IPS DF 6.9 (cell line): Measurements from ENCODE around the gene OR7C1.

Experiments
- DNase-seq: peaks from one replicate; pipeline ENCODE4 v3.0.0-alpha.2; 2013; ENCODE audit warnings: low read depth, low spot score
- H3K27ac ChIP-seq: one replicate; pipeline ENCODE4 v1.5.1; 2013; ENCODE audit warnings: low read length, control low read depth
- H3K27me3 ChIP-seq: 2 replicates; pipeline ENCODE4 v1.6.1; 2013; ENCODE audit warnings: mild to moderate bottlenecking, low read length; ENCODE audit not compliant: control insufficient read depth, insufficient read depth
- H3K36me3 ChIP-seq: 2 replicates; pipeline ENCODE4 v1.6.1; 2013; ENCODE audit warnings: low read length; ENCODE audit not compliant: control insufficient read depth, insufficient read depth
- H3K4me1 ChIP-seq: 2 replicates; pipeline ENCODE4 v1.6.1; 2013; ENCODE audit warnings: low read length; ENCODE audit not compliant: control insufficient read depth, insufficient read depth
- H3K4me3 ChIP-seq: 2 replicates; pipeline ENCODE4 v1.5.1; 2013; ENCODE audit warnings: mild to moderate bottlenecking, low read length
- H3K9me3 ChIP-seq: 2 replicates; pipeline ENCODE4 v1.6.1; 2013; ENCODE audit warnings: low read length, inconsistent platforms; ENCODE audit not compliant: control insufficient read depth, insufficient read depth
- WGBS: extraction: QIAGEN DNeasy Blood & Tissue Kit; methylation state at CpG from one replicate; pipeline ENCODE4 v1.1.7; 2013; ENCODE audit warnings: mixed read lengths, missing lambda C conversion rate; ENCODE audit not compliant: insufficient read length, insufficient coverage; 5-methylcytosine and 5-hydroxymethylcytosine counted together

Gene OR7C1

DNA sequence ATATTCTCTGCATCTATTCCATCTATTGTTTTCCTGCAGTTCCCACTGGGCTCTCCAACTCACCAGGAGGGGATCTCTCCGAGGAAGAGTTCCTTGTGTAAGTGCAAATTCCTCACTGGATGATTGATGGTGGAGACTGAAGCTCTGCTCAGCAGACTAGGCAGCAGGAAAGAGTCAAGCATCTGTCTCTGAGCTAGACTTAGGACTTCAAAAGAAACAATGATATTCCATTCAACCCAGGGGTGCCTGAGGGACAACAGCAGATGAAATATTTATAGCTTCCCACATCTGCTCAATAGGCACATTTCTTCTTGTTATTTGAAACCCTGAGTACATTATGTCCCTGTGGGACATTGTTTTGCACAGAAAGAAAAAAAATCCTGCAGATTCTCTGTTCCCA is at the start of gene OR7C1, which contains the start of gene OR7A5:
Gene OR7C1, minus strand, starts transcription at position 175 of the 400 bp plus-strand sequence. CDS start 35,049 bp downstream, outside the sequence.
Gene OR7A5, minus strand, starts transcription at position 175 of the 400 bp plus-strand sequence. CDS start 6,944 bp downstream, outside the sequence.
- H3K27me3 ChIP-seq, result no peaks in the 10 kb centered on the region
- no peaks in the 10 kb centered on the region for H3K9me3 ChIP-seq
- DNase-seq, result peak; percentile 5
- no peaks in the 10 kb centered on the region for H3K36me3 ChIP-seq
- no CpG with 5 or more reads among the region's 1 CpG for WGBS
- no peak within 1 kb of the TSS for H3K4me3 ChIP-seq
- H3K4me1 ChIP-seq, result no peaks in the 10 kb centered on the region
- no peak within 1 kb of the TSS for H3K27ac ChIP-seq

DNA sequence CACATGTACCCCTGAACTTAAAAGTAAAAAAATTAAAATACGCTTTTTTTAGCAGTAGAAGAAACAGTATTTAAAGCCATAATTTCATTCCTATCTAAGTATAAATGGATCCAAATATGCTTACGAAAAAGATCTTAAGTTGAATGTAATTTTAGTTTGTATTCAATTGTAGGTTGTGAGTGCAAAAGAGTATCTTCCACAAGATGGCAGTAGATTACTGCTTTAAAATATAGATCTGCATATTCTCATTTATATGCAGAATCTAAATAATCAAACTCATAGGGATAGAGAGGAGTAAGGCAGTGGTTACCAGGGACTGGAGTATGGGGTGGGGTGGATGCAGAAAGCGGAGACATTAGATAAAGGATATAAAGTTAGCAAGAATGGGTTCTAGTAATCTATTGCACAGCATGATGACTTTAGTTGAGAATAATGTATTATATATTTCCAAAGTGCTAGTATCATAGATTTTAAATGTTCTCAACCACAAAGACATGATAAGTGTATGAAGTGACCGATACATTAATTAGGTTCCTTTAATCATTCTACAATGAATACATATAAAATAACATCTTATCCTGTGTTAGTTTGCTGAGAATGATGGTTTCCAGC is 36.7 kb upstream of the OR7C1 start:
- DNase-seq, result no peak
- peaks cover 2% of the 10 kb centered on the region; the same call in 1 of the 2 replicates for H3K9me3 ChIP-seq
- no peaks in the 10 kb centered on the region for H3K4me1 ChIP-seq
- H3K36me3 ChIP-seq, result no peaks in the 10 kb centered on the region
- no peaks in the 10 kb centered on the region for H3K27me3 ChIP-seq
- no peak overlapping the region for H3K4me3 ChIP-seq
- H3K27ac ChIP-seq, result no peak overlapping the region
- WGBS, result no CpG with 5 or more reads among the region's 4 CpGs

DNA sequence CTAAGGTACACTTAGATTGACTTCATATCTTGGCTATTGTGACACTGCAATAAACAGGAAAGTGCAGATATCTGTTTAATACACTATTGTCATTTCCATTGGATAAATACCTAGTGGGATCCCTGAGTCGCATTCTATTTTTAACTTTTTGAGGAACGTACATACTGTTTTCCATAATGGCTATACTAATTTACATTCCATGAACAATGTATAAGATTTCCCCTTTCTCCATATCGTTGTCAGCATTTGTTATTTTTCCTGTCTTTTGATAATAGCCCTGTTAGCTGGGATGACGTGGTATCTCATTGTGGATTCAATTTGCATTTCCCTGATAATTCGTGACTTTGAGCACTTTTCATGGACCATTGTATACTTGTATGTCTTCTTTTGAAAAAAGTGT is 33.5 kb upstream of the OR7C1 start:
- Histone ChIP-seq H3K4me3 (no peak overlapping the region), H3K27ac (no peak overlapping the region), H3K4me1 (no peaks in the 10 kb centered on the region), H3K9me3 (peaks cover 2% of the 10 kb centered on the region; the same call in 1 of the 2 replicates), H3K36me3 (no peaks in the 10 kb centered on the region), H3K27me3 (no peaks in the 10 kb centered on the region)
- WGBS, result no CpG with 5 or more reads among the region's 5 CpGs
- no peak for DNase-seq

DNA sequence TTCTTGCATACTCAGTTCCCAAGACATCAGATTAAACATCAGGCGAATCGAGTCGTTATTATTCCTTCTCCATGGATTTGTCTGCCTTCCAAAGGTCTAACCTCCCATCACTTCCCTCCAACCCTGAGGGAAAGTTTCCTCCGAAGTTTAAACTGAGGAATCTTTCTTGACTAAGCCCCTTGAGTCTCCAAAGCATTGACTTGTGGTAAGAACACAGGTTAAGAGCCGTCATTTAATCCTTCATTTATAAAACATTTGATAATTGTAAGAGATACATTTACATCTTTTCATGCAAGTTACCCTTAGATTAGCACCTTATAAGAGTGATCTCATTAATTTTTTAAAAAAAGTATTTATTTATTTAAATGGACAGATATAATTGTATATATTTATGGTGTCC is 13.8 kb upstream of the OR7C1 start, which contains the start of gene OR7A10:
Gene OR7A10, minus strand, starts transcription at position 101 of the 400 bp plus-strand sequence. CDS start 7,045 bp downstream, outside the sequence.
- H3K27me3 ChIP-seq, result no peaks in the 10 kb centered on the region
- no peak for DNase-seq
- H3K4me3 ChIP-seq, result no peak within 1 kb of the TSS
- H3K27ac ChIP-seq, result no peak within 1 kb of the TSS
- H3K4me1 ChIP-seq, result no peaks in the 10 kb centered on the region
- no peaks in the 10 kb centered on the region for H3K36me3 ChIP-seq
- WGBS, result no CpG with 5 or more reads among the region's 5 CpGs
- H3K9me3 ChIP-seq, result no peaks in the 10 kb centered on the region

DNA sequence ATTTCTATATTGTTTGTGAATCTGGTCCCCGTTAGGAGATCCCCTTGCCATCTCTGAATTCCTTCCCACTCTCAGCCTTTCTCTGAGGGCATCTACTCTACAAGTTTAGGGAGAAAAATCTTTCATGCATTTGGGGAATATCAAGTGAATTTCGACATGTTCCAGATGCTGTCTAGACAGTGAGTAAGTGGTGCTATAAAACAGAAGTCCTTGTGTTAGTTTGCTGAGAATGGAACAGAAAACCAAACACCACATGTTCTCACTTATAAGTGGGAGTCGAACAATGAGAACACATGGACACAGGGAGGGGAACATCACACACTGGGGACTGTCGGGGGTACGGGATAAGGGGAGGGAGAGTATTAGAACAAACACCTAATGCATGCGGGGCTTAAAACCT is 8.6 kb upstream of the OR7C1 start:
- no peak for DNase-seq
- WGBS, result no CpG with 5 or more reads among the region's 6 CpGs
- no peak overlapping the region for H3K4me3 ChIP-seq
- H3K27me3 ChIP-seq, result no peaks in the 10 kb centered on the region
- H3K4me1 ChIP-seq, result no peaks in the 10 kb centered on the region
- no peaks in the 10 kb centered on the region for H3K36me3 ChIP-seq
- no peak overlapping the region for H3K27ac ChIP-seq
- no peaks in the 10 kb centered on the region for H3K9me3 ChIP-seq

DNA sequence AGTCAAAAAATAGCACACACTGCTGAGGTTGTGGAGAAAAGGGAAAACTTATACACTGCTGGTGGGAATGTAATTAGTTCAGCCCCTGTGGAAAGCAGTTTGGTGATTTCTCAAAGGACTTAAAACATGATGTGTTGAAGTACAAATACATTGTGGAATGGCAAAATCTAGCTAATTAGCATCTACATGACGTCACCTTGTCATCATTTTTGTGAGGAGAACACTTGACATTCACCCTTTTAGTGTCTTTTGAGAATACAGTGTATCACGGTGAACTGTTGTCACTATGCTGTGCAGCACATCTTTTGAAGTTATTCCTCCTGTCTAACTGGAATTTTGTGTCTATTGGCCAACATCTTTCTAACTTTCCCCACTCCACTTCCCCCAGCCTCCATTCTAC is 8.2 kb upstream of the OR7C1 start:
- WGBS, result no CpG with 5 or more reads among the region's 2 CpGs
- no peaks in the 10 kb centered on the region for H3K4me1 ChIP-seq
- no peak overlapping the region for H3K27ac ChIP-seq
- H3K9me3 ChIP-seq, result no peaks in the 10 kb centered on the region
- no peak for DNase-seq
- H3K4me3 ChIP-seq, result no peak overlapping the region
- no peaks in the 10 kb centered on the region for H3K27me3 ChIP-seq
- no peaks in the 10 kb centered on the region for H3K36me3 ChIP-seq

DNA sequence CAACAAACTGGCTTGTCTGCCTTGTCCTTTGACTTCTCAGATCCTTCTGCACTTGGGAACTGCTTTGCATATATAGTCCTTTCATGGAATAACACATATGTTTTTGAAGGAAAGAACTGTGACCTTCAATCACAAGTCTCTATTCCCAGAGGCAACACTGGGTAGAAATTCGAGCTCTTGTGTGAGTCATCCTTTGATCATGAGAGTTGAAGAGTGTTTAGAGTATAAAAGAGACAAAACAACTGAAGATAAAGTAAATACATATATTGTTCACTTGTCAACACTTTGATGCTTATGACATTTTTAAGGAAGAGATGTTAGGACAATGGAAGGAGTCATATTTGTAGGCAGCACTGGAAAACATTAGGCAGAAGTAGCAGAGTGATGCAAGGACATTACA is 5.2 kb upstream of the OR7C1 start:
- no peaks in the 10 kb centered on the region for H3K27me3 ChIP-seq
- no peak for DNase-seq
- H3K9me3 ChIP-seq, result no peaks in the 10 kb centered on the region
- no peak overlapping the region for H3K4me3 ChIP-seq
- H3K27ac ChIP-seq, result no peak overlapping the region
- H3K36me3 ChIP-seq, result no peaks in the 10 kb centered on the region
- WGBS, result no CpG with 5 or more reads among the region's 1 CpG
- H3K4me1 ChIP-seq, result no peaks in the 10 kb centered on the region

DNA sequence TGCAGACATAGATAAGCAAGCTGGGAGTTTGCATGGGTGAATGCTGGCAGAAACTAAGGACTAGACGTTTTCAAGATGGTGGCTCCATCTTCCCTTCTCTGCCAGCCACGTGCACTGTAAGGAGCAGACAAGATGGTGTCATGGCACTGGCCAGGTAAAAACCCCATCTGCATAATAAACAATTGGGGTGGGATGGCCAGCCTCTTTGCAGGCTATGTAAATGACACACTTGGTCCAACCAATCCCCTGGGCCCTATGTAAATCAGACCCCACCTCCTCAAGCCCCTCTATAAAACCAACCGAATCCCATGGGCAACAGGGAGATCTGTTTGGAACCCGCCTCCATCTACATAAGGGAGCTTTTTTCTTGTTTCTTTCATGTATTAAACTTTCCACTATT is 2.4 kb upstream of the OR7C1 start:
- no peak overlapping the region for H3K27ac ChIP-seq
- no peaks in the 10 kb centered on the region for H3K4me1 ChIP-seq
- H3K27me3 ChIP-seq, result no peaks in the 10 kb centered on the region
- no peak for DNase-seq
- no CpG with 5 or more reads among the region's 4 CpGs for WGBS
- no peaks in the 10 kb centered on the region for H3K36me3 ChIP-seq
- no peaks in the 10 kb centered on the region for H3K9me3 ChIP-seq
- no peak overlapping the region for H3K4me3 ChIP-seq

DNA sequence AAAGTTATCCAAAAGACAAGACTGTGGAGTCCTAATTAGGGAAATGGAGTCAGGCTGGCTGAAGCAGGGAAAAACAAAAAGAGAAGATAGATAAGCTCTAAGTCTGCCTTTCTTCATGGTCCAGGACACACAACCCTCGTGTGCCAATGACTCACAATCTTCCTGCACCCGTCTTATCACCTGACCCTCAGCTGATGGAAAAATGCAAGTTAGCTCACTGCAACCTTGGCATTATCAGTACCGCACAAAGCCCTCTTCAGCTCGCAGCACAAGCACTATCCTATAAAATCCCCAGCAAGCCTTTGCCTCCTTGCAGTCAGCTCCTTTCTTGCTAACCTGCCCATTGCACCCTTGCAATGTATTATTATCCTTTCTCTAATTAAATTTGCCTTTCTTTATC is 4.3 kb downstream of the OR7C1 start:
- no peaks in the 10 kb centered on the region for H3K36me3 ChIP-seq
- no peaks in the 10 kb centered on the region for H3K9me3 ChIP-seq
- H3K27ac ChIP-seq, result no peak overlapping the region
- WGBS, result no CpG with 5 or more reads among the region's 4 CpGs
- H3K4me3 ChIP-seq, result no peak overlapping the region
- DNase-seq, result no peak
- no peaks in the 10 kb centered on the region for H3K4me1 ChIP-seq
- H3K27me3 ChIP-seq, result no peaks in the 10 kb centered on the region

DNA sequence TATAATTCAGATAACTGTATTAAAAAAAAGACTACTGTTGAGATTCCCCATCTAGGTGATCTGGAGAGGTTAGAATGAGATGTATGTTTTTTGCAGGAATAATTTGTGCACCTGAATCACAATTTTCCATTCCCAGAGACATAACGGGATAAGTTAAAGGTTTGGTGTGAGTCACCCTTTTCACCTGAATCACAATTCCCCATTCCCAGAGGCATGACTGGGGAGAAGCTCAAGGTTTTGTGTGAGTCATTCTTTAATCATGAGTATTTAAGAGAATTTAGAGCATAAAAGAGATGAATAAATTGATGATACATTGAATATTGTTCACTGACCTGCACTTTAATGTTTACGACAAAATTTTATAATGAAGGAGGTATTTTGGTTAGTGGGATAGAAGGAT is 9.0 kb downstream of the OR7C1 start:
- Histone ChIP-seq H3K36me3 (no peaks in the 10 kb centered on the region), H3K4me1 (no peaks in the 10 kb centered on the region), H3K27me3 (no peaks in the 10 kb centered on the region), H3K27ac (no peak overlapping the region), H3K4me3 (no peak overlapping the region), H3K9me3 (no peaks in the 10 kb centered on the region)
- 100% methylated on average over 1 of the region's 2 CpGs for WGBS
- DNase-seq, result no peak

DNA sequence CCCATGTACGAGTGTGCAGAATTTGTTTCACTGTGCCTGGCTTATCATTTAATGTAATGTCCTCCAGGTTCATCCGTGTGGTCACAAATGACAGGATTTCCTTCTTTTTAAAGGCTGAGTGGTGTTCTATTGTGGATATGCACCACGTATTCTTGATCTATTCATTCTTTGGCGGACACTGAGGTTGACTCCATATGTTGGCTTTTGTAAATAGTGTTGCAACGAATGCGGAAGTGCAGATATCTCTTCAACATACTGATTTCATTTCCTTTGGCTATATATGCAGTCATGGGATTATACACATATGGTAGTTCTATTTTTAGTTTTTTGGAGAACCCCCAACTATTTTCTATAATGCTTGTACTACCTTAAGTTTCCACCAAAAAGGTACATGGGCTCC is 13.0 kb downstream of the OR7C1 start:
- H3K4me1 ChIP-seq, result no peaks in the 10 kb centered on the region
- H3K4me3 ChIP-seq, result no peak overlapping the region
- H3K36me3 ChIP-seq, result no peaks in the 10 kb centered on the region
- H3K27ac ChIP-seq, result no peak overlapping the region
- no peaks in the 10 kb centered on the region for H3K9me3 ChIP-seq
- no CpG with 5 or more reads among the region's 6 CpGs for WGBS
- no peaks in the 10 kb centered on the region for H3K27me3 ChIP-seq
- no peak for DNase-seq
